HepG2 (cell line): ENCODE measurements around the gene OGFR. TPM values are rescaled to one million over a fixed set of nuclear protein-coding genes. Genes with fewer than 3 reads are reported as not detected.
A peak's percentile ranks its signal among the peaks of the same experiment; 100 is the strongest.

Experiments used
- ADNP ChIP-seq: sonication (generic); formaldehyde crosslinking; IDR thresholded peaks from 2 replicates; pipeline ENCODE4 v1.4.0; 2020; ENCODE audit warnings: missing genetic modification reagents
- AFF4 ChIP-seq: sonication (generic); formaldehyde crosslinking; IDR thresholded peaks from 2 replicates; pipeline ENCODE4 v1.4.0; 2020; ENCODE audit warnings: missing genetic modification reagents
- AHR ChIP-seq: IDR thresholded peaks from 2 replicates; pipeline ENCODE4 v1.6.1; 2018; ENCODE audit warnings: missing genetic modification reagents, missing compliant biosample characterization
- ATRX ChIP-seq: sonication (generic); formaldehyde crosslinking; IDR thresholded peaks from 2 replicates; pipeline ENCODE4 v1.4.0; 2020; ENCODE audit warnings: missing genetic modification reagents, borderline replicate concordance
- GABPB1 ChIP-seq: IDR thresholded peaks from 2 replicates; pipeline ENCODE4 v1.6.1; 2016; ENCODE audit warnings: mild to moderate bottlenecking, missing genetic modification reagents, moderate library complexity, missing compliant biosample characterization
- HINFP ChIP-seq: sonication (generic); formaldehyde crosslinking; IDR thresholded peaks from 2 replicates; pipeline ENCODE4 v1.4.0; 2020; ENCODE audit warnings: low read depth, mild to moderate bottlenecking, missing genetic modification reagents
- JUN ChIP-seq: sonication (generic); formaldehyde crosslinking; IDR thresholded peaks from 2 replicates; pipeline ENCODE4 v1.4.0; 2020; ENCODE audit warnings: mild to moderate bottlenecking, missing genetic modification reagents
- MXD3 ChIP-seq: IDR thresholded peaks from 2 replicates; pipeline ENCODE4 v1.6.1; 2016; ENCODE audit warnings: mild to moderate bottlenecking, missing biosample characterization, missing genetic modification reagents
- RFX3 ChIP-seq: IDR thresholded peaks from 2 replicates; pipeline ENCODE4 v1.6.1; 2016; ENCODE audit warnings: missing biosample characterization, missing genetic modification reagents
- SOX13 ChIP-seq, 3 experiments: fragments of 450-650 bp in 1 of 3; sonication (generic) in 1 of 3; formaldehyde crosslinking in 1 of 3; IDR thresholded peaks in 2 of 3; conservative IDR thresholded peaks in 1 of 3; 2 replicates each; pipeline versions ENCODE4 v1.5.0 to v1.6.1; 2016 to 2020; ENCODE audit warnings: antibody characterized with exemption in 1 of 3, mild to moderate bottlenecking in 1 of 3, missing compliant biosample characterization in 1 of 3, missing genetic modification reagents in 1 of 3, moderate library complexity in 1 of 3
- SRSF9 ChIP-seq: fragments of 200-400 bp; formaldehyde crosslinking; IDR thresholded peaks from 2 replicates; pipeline ENCODE4 v1.6.1; 2018; ENCODE audit warnings: borderline replicate concordance, mild to moderate bottlenecking, low read depth, low read length; ENCODE audit not compliant: insufficient read depth, poor library complexity, severe bottlenecking
- U2AF2 ChIP-seq: fragments of 200-400 bp; formaldehyde crosslinking; IDR thresholded peaks from 2 replicates; pipeline ENCODE4 v1.6.1; 2017; ENCODE audit warnings: low read depth, mild to moderate bottlenecking, low read length
- ZKSCAN8 ChIP-seq: IDR thresholded peaks from 2 replicates; pipeline ENCODE4 v1.6.1; 2016; ENCODE audit warnings: borderline replicate concordance, missing genetic modification reagents, missing compliant biosample characterization
- ZNF136 ChIP-seq: sonication (generic); formaldehyde crosslinking; IDR thresholded peaks from 2 replicates; pipeline ENCODE4 v1.8.1; 2022; ENCODE audit warnings: low read depth, mild to moderate bottlenecking, moderate library complexity, missing genetic modification reagents
- ZNF180 ChIP-seq: sonication (generic); formaldehyde crosslinking; IDR thresholded peaks from 2 replicates; pipeline ENCODE4 v1.4.0; 2020; ENCODE audit warnings: low read depth, missing genetic modification reagents, borderline replicate concordance
- ZNF513 ChIP-seq: sonication (generic); formaldehyde crosslinking; conservative IDR thresholded peaks from 2 replicates; pipeline ENCODE4 v1.5.0; 2020; ENCODE audit warnings: missing genetic modification reagents
- ZNF674 ChIP-seq: sonication (generic); formaldehyde crosslinking; IDR thresholded peaks from 2 replicates; pipeline ENCODE4 v1.5.0; 2020; ENCODE audit warnings: low read depth, mild to moderate bottlenecking, missing genetic modification reagents
- ZNF710 ChIP-seq: sonication (generic); formaldehyde crosslinking; IDR thresholded peaks from 2 replicates; pipeline ENCODE4 v1.5.0; 2020; ENCODE audit warnings: mild to moderate bottlenecking, missing genetic modification reagents, borderline replicate concordance
- polyA plus RNA-seq, 8 experiments: library from polyadenylated mRNA; depleted of rRNA in 3 of 8; stranded (reverse) in 7 of 8; unstranded in 1 of 8; fragments of >200 nt; fragmentation: Illumina TruSeq in 4 of 8; extraction: Trizol in 4 of 8; gene quantifications; 2 replicates each; pipeline versions ENCODE4 v1.2.1 to v1.2.3, GENCODE V29; 2011 to 2016; ENCODE audit warnings: low read depth in 4 of 8, missing spikeins in 1 of 8, mixed read lengths in 1 of 8; ENCODE audit not compliant: insufficient read depth in 1 of 8
- total RNA-seq, 5 experiments: library from RNA; depleted of rRNA; stranded (reverse); fragments of >200 nt; fragmentation: Illumina TruSeq; extraction: Trizol; gene quantifications; 2 replicates each; pipeline ENCODE4 v1.2.3, GENCODE V29; 2016; ENCODE audit warnings: low read depth in 1 of 5

The OGFR gene
- total and polyA plus RNA-seq, 2 of the 13 experiments (the other 11 are each of a cell fraction or from before 2014, with no cell fraction given) = 47.7 to 81.8 TPM

- TF ChIP-seq SOX13 (IDR thresholded peaks at IDR 0.05) (no peak), SOX13 (CRISPR knock-in tag; conservative IDR thresholded peaks at IDR 0.05 in 1 of 2, IDR thresholded peaks at IDR 0.05 in 1 of 2) (peak in 1 of 2 experiments; percentile 6; a peak in 1 of 4 replicates), ADNP (CRISPR knock-in tag) (no peak; the same call in 1 of the 2 replicates), U2AF2 (no peak), ZNF513 (CRISPR knock-in tag) (no peak; the same call in 1 of the 2 replicates), ZNF710 (CRISPR knock-in tag) (peak; percentile 64; the same call in 1 of the 2 replicates), JUN (CRISPR knock-in tag) (no peak), GABPB1 (CRISPR knock-in tag) (peak; percentile 82), ZNF180 (CRISPR knock-in tag) (no peak), MXD3 (peak; percentile 19; the same call in 1 of the 2 replicates), RFX3 (CRISPR knock-in tag) (peak; percentile 8; the same call in 1 of the 2 replicates), SRSF9 (no peak), ZKSCAN8 (CRISPR knock-in tag) (0 out of 2 replicates have a peak, but pooled peaks have one; percentile 32), ZNF674 (CRISPR knock-in tag) (peak; percentile 87; the same call in 1 of the 2 replicates), ATRX (CRISPR knock-in tag) (no peak), ZNF136 (CRISPR knock-in tag) (no peak), HINFP (CRISPR knock-in tag) (peak; percentile 85), AHR (CRISPR knock-in tag) (peak; percentile 1; the same call in 1 of the 2 replicates), AFF4 (CRISPR knock-in tag) (no peak)
Observed at GRCh38 chr20:62794007-62794724, 10.5 kb upstream of the OGFR start (continued).
